NOMO-1 treated with dmso at 0.1 percent for 144 hours (cell line): Measurements from ENCODE around the gene PRKACA.
"Not testable (repeated sequence)": the region's sequence is repeated elsewhere in the genome, so short reads cannot be mapped to it uniquely, and the experiment has no call there.

Experiments used
- DNase-seq: peaks from one replicate; lab custom pipeline; 2025; ENCODE audit not compliant: unreplicated experiment; lab: John Stamatoyannopoulos, UW

PRKACA gene

DNA sequence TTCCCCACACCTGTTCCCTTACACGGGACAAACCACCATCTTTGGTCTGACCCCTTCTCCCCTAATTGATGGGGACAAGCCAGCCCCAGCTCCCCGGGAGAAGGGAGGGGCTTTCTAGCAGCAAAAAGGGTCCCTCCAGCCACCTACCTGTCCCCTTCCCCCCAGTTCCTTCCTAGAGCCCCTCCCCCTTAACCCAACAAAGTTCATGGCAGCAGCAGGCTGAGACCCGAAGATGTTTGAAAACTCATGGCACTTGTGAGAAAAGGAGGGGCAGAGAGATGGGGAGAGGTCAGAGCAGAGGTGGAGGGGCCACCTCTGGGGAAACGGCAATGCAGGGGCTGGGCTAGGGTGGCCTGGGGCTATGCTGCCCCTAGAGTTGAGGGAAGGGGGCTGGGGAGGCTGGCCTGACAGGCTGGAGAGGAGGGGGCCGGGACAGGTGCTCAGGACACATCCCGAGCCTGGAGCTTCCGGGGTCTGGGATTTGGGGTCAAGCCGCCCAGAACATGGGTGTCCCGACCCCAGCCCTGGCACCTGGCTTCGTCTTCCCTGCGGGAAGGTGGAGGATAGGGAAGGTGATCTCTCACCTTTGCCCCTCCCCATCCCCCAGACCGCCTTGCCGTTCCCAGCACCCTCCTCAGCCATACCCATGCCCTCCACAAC lies 31.3 kb upstream of the PRKACA start:
- no peak for DNase-seq

DNA sequence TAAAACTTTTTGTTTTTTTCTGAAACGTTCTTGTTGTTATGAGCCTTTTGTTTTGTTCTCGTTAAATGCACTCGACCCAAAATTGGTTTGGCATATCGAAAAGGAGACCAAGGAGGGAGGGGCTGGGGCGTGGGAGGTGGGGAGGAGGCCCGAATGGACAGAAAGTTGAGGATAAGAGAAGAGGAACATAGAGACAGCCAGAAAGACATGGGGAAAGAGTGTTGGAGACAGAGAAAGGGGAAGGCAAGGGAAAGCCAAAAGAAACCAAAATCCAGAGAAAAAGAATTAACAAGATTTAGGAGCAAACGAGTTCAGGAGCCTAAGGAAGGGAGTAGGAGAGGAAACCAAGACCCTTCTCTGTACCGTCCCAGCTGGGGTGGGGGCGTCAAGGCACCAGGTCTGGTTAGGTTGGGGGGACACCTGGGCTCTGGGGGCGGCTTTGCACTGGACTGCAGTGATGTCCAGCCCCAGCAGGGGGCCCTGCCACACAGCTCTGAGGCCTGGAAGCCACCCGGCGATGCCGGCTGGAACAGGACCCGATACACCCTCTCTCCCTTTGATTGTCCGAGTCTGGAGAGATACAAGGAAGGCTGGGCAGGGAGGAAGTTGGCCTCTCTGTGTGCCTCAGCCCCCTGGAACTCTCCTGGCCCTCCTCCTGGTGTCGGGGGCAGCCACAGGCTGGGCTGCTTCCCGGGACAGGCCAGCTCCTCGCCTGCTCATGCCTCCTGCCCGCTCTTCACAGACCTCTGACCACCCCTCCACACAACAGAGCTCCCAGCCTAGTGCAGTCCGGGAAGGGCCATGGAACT lies 30.4 kb upstream of the PRKACA start:
- DNase-seq = no peak

DNA sequence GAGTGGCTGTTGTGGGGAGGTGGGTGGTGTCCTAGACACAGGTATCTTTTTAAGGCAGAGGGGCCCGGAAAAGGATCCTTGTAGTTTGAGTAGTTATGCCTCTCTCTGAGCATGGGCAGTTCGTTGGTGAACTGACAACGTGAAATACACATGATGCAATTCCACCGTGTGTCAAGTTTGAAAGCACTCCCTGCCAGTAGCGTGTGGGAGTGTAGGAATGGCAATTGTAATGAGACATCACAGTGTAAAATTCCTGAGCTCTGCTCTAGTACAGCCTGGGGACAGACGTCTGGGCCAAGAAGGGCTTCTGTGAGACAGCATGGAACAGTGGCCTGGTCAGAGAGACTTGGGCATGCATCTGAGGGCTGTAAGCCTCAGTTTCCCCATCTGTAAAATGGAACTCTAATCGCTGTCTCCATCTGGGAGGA lies 29.2 kb upstream of the PRKACA start:
- DNase-seq = no peak

DNA sequence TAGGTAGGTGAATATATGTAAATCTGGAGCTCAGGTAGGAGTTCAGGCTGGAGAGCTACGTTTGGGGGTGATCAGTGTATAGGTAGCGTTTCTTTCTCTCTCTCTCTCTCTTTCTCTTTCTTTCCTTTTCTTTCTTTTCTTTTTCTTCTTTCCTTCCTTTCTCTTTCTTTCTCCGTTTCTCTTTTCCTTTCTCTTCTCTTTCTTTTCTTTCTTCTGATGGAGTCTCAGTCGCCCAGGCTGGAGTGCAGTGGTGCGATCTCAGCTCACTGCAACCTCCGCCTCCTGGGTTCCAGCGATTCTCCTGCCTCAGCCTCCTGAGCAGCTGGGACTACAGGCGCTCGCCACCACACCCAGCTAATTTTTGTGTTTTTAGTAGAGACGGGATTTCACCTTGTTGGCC lies 28.6 kb upstream of the PRKACA start:
- DNase-seq = not testable (repeated sequence)

DNA sequence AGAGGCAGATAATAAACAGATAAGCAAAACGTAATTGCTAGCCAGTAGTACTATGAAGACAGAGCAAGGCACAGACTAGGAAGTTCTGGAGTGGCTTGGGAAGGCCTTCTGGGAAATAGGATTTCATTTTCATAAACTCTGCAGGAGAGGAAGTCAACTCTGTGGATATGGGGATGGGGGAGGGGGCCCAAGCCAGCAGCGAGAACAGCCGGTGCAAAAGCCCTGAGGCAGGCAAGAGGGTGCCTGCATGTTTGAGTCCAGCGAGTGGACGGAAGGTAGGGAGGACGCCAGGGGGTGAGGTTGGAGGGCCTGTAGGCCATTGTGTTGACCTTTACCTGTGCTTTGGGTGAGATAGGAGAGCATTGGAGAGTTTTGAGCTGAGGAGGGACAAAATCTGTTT lies 27.8 kb upstream of the PRKACA start:
- DNase-seq = no peak

DNA sequence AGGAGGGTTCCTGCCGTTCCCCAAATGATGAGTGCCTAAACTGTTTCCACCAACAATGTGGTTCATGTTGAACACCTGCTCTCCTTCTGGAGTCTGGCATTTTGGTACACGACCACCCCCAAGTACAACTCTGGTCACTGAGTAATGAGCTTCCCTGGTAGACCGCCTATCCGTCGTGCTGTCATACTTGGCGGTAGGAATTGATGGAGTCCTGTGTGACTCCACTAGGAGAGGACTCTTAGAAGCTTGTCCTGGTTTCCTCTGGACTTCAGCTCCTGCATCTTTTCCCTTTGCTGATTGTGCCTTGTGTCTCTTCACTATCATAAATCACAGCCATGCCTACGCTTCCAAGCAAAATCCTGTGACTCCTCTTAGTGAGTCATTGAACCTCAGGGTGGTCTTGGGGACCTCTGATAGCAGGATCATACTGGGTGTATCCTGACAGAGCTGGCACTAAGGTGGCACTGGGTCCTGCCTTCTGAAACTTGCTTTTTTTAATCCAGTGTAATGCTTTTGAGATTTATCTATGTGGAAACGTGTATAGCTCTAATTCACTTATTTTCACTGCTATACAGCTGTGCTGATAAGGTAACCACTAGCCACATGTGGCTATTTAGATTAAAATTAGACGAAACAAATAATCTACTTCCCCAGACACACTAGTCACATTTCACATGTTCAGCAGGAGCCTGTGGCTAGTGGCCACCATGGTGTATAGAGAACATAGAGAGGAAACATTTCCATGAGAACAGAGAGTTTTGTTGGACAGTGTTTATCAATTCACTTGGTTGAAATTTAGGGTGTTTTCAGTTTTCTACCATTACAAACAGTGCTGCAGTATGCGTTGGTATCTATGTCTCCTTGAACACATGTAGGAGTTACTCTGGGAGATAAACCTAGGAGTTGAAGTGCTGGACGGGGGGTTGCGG lies 25.0 kb upstream of the PRKACA start:
- no peak for DNase-seq

DNA sequence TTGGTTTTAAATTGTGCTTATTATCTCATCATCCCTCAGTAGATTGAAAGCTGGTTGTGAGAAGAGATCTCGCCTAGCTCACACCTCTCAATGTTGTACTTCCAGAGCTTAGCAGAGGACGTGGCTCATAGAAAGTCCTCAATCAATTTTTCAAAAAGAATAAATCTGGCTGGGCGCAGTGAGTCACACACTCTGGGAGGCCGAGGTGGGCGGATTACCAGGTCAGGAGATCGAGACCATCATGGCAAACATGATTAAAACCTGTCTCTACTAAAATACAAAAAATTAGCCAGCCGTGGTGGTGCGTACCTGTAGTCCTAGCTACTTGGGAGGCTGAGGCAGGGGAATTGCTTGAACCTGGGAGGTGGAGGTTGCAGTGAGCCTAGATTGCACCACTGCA lies 23.5 kb upstream of the PRKACA start:
- DNase-seq = no peak

DNA sequence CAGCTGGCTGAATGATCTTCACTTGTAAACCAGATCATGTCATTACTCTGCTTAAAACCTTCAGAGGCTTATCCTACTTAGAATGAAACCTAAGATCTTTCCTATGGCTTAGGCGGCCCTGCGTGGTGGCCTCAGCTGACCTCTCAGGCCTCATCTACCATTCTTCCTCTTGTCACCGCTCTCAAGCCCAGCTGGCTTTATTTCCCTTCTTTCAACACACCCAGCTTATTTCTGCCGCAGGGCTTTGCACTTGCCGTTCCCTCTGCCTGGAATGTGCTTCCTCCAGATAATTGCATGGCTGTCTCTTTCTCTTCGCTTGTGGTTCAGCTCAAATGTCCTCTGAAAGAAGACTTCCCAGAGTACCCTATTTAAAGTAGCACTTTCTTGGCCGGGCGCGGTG lies 22.4 kb upstream of the PRKACA start:
- DNase-seq = peak; percentile 36

DNA sequence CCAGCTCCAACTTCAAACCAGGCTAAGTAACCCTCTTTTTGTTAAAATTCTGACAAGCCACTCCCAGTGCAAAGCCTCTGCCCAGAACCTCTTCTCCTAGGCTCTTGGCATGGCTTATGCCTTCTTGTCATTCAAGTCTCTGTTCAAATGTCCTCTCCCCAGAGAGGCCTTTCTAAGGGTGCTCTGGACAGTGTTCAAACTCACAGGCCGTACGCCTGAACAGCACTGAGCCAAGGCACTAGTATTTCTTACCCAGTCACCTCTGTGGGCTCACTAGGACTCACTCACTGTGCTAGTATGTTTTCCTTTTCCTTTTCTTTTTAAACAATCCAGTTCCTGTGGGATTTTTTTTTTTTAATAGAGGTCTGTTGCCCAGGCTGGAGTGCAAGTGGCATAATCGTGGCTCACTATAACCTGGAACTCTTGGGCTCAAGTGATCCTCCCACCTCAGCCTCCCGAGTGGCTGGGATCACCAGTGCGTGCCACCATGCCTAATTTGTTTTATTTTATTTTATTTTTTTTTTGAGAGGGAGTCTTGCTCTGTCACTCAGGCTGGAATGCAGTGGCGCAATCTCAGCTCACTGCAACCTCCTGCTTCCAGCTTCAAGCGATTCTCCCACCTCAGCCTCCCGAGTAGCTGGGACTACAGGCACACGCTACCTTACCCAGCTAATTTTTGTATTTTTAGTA lies 21.2 kb upstream of the PRKACA start:
- no peak for DNase-seq

DNA sequence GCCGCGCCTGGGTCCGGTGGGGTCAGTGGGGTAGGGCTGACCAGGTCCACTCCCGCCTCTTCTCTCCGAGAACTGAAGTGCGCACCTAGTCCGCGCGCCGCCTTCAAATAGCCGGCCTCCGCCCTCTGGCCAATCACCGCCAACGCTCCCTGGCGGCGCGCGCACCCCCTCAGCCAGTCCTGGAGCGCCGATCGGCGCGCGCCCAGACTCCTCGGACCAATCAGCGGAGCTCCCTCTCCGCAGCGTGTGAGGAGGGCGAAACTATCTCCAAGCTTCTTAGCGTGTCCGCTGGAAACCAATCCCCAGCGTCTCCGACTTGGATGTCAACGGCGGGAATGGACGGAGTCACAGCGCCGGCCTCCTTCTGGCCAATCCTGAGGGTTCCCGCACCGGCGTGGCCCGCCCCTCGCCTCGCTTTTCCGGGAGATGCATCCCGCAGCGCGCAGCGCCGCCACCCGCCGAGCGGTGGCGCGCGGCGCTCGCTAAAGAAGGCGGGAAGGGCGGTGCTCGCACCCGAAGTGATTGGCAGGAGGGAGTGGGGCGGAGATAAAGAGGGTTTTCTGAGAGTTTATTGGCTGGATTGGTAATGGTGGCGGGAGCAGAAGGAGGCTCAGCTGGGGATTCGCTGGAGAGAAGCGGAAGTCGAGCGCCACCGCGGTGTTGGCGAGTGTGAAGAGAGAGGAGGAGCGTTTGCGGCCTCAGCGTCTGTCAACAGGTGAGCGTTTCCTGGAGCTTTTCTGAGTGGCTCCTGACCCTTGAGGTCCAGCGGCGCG lies 19.1 kb upstream of the PRKACA start, which contains the start of gene ASF1B:
TSS of gene ASF1B (minus strand) at position 81 of the 773 bp plus-strand sequence. CDS start 133 bp downstream, outside the sequence.
- DNase-seq = peak; percentile 100

DNA sequence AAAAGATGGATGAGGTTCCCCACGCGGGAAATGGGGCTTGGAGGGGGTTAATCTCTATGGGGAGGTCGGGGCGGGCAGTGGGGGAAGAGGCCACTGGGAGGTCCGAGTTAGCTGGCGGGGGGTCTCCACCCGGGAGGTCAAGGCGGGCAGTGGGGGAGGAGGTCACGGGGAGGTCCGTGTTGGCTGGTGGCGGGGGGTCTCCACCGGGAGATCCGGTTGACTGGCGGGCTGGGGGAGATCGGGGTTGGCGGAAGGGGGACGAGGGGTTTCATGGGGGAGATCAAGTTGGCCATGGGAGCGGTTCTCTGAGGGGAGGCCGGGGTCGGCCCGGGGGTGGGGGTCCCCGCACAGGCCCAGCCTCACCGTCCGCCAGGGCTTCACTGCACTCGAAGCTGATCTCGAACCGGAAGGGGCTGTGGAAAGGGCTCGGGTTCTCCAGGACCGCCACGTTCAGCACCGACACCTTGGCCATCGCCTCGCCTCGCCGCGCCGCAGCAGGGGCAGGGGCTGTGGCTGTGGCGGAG lies 18.5 kb upstream of the PRKACA start:
- no peak for DNase-seq

DNA sequence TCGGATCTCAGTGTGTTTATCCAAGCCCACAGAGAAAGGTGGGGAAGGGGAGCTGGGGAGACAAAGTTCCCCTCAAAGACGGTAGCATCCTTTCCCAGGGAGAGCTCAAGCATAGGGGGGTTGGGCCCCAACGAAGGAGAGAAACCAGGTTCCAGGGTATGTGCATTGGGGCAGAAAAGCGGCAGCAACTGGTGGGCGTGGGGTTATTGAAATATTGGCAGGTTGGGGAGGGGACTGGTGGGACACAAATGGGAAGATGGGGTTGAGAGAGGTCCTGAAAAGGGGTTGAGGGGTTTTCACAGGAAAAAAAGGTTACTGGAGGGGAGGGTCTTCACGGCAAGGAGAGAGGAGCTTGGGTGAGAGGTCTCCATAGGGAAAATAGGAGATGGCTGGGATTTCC lies 17.8 kb upstream of the PRKACA start:
- DNase-seq = no peak

DNA sequence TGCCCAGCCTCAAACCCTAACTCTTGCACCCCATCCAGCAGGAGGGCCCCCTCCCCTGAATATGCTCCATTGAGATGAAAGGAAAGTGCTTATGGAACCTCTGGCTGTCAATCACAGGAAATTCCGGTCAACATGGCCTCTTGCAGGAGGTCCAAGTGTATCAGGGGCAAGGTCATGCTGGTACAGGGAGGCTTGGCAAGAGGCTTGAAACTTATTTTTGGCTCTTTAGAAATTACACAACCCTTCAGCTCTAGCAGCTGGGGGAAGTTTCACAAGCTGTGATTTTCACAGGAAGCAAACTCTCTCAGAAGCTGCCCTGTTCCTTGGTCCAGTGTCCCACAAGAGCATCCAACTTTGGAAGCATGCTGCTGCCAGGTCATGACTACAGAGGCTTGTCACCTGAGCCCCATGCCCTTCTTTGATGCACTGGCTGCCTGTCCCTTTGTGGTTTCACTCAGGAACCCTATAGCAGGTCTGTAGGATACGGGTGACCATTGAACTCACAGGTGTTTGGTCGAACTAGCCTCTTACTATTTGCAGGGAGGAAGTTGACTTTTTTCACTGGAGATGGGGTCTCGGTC lies 10.5 kb upstream of the PRKACA start:
- DNase-seq = peak; percentile 64

DNA sequence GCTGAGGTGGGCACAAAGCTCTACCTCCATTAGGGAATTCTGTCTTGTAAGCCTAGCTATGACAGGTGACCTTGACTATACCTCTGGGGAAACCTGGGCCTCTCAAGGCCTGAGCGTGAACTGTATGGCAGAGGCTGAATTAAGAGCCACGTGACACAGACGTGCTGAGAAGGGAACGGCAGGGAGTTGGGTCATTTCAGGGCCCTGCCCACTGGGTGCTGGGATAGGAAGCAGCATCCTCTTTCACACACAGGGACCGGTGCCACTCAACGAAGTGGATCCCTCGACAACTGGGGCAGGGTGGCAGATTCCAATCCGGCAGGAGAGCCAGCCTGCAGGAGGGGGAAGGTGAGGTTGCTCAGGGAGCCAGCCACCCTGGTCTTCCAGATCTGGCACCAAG lies 9.6 kb upstream of the PRKACA start:
- DNase-seq = no peak

DNA sequence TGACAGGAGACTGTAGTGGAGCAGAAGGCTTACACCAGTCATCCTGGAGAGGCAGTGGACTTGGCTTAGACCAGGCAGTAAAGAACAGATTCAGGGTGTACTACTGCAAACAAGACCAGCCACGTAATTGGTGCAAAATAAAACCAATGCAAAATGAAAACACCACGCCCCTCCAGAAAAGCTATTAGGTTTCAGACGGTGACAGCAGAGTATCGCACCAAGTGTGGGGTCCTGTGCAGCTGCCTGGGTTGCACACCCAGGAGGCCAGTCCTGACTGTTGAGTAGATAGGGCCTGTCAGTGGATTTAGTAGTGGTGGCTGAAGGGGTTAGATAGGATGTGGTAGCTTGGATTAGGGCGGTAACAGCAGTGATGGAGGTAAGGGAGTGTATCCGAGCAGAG lies 5.4 kb upstream of the PRKACA start:
- DNase-seq = no peak

DNA sequence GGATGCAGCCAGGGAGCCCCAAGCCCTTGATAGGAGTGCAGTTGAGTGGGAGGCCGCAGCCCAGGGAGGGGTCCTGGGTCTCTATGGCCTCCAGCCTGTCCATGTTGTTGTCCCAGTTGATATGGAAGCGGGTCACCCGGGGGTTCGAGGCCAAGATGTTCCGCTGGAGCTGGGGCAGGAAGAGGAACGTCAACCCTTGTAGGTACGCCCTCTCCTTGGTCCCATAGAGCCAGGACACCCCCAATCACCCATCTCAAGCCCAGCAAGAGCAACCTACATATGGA lies 2.9 kb upstream of the PRKACA start:
- DNase-seq = no peak

DNA sequence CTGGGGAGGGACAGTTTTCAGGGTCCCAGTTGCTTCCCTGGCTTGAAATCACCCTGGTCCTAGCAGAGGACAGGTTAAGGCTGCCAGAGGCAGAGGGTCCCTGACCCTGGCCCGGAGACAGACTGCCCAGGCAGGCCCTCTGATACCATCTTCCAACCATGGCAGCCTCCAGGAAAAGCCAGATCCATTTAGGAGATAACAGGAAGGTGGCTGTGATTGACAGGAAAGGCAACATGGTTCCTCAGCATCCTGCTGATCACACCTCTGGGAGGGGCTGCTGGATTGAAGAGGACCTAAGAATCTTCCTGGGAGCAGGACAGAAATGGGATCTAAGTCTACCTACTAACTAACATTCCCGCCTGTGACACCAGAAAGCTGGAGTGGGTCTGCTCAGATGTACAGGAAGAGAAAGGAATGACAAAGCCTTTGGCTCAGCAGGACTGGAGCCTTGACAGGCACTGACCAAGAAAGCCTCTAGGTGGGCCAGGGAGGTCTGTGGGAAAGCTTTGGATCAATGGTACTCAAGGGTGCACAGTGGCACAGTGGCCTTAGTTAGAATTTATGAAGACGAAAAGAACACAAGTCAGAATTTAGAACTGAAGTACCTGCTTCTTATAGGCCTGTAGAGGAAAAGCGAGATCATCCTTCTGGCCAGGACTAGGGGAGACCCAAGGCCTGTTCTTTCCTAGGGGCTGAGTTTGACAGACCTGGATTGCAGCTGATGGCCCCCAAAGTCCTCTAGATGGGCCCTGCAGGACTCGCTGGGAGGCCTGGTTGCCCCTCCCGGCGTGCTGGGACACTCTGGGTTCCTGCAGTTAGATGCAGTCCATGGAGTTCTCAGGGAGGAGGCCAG lies 2.3 kb upstream of the PRKACA start:
- no peak for DNase-seq

DNA sequence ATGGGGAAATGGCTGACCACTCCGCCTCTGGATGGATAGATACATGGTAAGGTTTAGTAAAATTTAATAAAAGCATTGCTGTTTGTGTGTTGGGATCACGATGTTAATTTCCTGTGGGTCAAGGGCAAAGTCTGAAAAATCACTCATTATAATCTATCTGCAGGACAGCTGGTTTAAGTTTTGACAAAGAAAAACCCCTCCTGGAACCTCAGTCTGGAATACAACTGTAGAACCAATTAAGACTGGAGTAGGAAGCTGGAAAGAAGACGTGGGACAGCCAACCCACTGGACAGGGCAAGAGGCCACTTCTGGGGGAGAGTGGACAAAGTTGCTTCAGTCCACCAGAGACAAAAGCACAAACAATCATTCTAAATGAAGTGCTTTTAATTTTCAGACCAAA lies 1.6 kb upstream of the PRKACA start:
- no peak for DNase-seq
